AG09319 (cell line): ENCODE measurements around the gene HIPK3.

Experiments used
- DNase-seq: peaks from one replicate; pipeline ENCODE4 v3.0.0-alpha.2; 2010; ENCODE audit warnings: low read depth; ENCODE audit errors: extremely low read depth
- TF ChIP-seq, protein P1 (sequence below): IDR thresholded peaks from 2 replicates; pipeline ENCODE4 v1.5.1; 2011; ENCODE audit warnings: low read depth, mild to moderate bottlenecking, inconsistent platforms, low read length, moderate library complexity

The HIPK3 gene

GRCh38 chr11:33403344-33403743 is 146.2 kb downstream of the HIPK3 start:
- TF ChIP-seq, protein P1, sequence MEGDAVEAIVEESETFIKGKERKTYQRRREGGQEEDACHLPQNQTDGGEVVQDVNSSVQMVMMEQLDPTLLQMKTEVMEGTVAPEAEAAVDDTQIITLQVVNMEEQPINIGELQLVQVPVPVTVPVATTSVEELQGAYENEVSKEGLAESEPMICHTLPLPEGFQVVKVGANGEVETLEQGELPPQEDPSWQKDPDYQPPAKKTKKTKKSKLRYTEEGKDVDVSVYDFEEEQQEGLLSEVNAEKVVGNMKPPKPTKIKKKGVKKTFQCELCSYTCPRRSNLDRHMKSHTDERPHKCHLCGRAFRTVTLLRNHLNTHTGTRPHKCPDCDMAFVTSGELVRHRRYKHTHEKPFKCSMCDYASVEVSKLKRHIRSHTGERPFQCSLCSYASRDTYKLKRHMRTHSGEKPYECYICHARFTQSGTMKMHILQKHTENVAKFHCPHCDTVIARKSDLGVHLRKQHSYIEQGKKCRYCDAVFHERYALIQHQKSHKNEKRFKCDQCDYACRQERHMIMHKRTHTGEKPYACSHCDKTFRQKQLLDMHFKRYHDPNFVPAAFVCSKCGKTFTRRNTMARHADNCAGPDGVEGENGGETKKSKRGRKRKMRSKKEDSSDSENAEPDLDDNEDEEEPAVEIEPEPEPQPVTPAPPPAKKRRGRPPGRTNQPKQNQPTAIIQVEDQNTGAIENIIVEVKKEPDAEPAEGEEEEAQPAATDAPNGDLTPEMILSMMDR = no peak
- no peak for DNase-seq

- TF ChIP-seq, protein P1 = no peak
- no peak for DNase-seq
These were observed 148.8 kb downstream of the HIPK3 start for GRCh38 chr11:33405834-33406602.
